ENCODE results near the gene ABAT. TPM values are rescaled to one million over a fixed set of nuclear protein-coding genes. Genes with fewer than 3 reads are reported as not detected.
"Not testable (repeated sequence)": the region's sequence is repeated elsewhere in the genome, so short reads cannot be mapped to it uniquely, and the experiment has no call there.

The ABAT gene
- total RNA-seq, 1 donor from 2014 or later, result 378 TPM

DNA sequence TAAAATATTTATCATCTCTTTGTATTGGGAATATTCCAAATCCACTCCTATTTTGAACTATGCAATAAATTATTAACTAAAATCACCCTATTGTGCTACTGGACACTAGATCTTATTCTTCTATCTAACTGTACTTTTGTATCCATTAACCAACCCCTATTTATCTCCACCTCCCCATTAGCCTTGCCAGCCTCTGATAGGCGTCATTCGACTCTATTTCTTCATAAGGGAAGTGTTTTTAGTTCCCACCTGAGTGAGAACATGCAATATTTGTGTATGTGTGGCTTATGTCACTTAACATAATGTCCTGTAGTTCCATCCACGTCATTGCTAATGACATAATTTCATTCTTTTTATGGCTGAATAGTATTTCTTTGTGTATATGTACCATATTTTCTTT, 99.1 kb downstream of the ABAT start:
- ATAC-seq (no peak), DNase-seq (ENCODE audit: low spot score) (no peak)

DNA sequence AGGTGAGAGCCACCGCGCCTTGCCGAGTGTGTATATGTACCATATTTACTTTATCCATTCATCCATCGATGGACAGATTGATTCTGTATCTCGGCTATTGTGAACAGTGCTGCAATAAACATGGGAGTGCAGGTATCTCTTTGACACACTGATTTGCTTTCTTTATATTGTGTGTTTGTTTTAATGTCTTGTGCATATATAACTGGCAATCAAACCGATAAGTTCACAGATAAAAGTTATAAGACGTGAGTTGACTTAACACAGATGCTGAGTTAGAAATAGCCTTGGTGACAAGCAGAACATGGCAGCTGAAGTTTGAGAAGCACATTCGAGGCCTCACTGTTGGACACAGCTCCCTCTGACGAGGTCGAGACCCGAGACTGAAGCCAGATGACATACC, 99.8 kb downstream of the ABAT start:
- DNase-seq (ENCODE audit: low spot score) (no peak), ATAC-seq (no peak)

DNA sequence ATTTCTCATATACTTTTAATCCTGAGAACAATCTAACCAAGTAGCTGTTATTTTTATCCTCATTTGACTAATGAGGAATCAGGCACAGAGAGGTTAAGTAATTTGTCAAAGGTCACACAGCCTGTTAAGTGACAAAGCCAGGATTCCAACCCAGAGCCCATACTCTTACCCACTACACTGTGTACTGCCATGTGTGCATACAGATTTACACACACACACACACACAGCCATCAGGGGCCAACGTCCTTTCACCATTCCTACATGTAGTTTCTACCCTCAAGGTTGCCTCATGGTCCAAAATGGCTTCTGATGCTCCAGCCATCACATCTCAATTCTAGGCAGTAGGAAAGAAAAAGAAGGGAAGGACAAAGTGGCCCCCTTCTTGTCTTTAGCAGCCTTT, 100.9 kb downstream of the ABAT start:
- DNase-seq (ENCODE audit: low spot score), result no peak
- no peak for ATAC-seq

DNA sequence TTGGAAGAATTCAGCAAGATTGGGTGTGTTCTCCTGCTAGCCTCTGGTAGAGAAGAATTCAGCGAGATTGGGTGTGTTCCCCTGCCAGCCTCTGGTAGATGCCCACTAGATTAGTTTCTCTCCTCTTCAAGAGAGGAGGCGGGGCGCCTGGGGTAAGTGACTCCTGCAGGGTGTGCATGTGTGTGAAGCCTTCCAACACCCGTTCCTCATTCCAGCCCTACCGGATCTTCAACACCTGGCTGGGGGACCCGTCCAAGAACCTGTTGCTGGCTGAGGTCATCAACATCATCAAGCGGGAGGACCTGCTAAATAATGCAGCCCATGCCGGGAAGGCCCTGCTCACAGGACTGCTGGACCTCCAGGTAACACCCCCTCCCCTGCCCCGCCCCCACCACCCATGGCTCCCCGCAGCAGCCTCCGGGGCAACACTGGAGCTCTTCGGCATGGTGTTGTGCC, 101.7 kb downstream of the ABAT start:
- ATAC-seq, result no peak
- no peak for DNase-seq (ENCODE audit: low spot score)

DNA sequence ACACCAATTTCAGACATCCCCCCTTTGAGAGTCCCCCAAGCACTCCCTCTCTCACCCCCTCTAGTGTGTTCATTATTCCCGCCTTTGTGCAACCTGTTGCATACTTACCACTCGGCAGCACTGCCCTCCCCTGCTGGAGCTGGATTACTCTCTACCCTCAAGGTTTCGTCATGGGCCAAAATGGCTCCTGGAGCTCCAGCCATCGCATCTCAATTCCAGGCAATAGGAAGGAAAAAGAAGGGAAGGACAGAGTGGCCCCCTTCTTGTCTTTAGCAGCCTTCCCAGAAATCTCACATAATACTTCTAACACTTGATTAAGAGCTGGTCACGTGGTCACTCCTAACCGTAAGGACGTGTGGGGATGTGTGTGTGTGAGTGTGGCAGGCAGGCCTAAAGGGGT, 102.8 kb downstream of the ABAT start:
- ATAC-seq (no peak), DNase-seq (ENCODE audit: low spot score) (no peak)

DNA sequence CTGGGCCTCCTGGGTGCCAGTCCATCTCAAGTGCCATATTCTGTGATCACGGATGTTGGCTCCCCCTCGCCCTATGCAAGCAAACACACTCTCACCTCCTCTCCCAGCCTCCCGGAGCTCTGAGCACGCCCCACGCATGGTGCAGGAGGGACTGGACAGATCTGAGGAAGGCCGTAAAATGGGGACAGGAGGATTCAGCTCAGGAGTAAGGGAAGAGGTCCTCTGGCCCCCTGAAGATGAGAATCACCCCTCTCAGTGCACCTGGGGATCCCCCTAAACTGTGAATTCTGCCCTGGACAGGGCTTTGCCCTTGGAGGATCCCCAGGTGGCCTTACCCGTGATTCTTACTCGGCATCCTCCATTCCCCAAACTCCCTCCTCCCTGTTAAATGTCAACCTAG, 107.4 kb downstream of the ABAT start:
- ATAC-seq (no peak), DNase-seq (ENCODE audit: low spot score) (no peak)

DNA sequence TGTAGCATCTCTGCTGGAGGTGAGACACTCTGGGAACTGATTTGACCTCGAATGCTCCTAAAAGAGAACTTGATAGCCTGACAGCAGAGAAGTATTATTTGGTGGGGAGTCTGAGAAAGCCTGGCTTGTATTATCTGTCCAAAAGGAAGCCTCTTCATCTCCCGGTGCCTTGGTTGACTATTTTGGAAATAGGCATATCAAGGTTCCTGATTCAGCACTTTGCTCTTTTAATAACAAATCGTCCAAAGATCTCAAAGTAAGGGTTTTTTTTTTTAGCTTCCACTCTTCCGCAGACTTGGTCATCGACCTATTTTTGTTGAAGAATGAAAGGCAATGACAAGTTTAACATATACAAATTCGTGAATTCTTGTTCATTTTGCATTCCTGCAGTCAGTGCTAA, 108.3 kb downstream of the ABAT start:
- ATAC-seq, result no peak
- no peak for DNase-seq (ENCODE audit: low spot score)

DNA sequence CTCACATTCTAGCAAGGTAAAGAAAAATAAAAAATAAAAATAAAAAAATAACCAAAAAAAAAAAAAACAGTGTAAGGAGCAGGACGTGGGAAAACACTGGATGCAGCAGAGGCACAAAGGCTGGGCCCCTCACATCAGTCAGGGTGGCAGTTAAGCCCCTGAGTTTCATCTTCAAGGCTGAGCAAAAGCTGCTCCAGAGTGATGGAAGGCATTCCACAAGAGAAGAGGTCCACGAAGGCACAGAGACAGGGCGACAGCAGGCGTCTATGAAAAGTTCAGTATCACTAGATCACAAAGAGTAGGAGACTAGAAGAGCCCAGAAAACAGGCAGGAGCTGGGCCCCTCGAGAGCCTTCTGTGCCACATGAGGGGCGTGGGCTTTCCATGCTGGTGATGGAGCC, 111.0 kb downstream of the ABAT start:
- ATAC-seq, result no peak
- DNase-seq (ENCODE audit: low spot score), result no peak

DNA sequence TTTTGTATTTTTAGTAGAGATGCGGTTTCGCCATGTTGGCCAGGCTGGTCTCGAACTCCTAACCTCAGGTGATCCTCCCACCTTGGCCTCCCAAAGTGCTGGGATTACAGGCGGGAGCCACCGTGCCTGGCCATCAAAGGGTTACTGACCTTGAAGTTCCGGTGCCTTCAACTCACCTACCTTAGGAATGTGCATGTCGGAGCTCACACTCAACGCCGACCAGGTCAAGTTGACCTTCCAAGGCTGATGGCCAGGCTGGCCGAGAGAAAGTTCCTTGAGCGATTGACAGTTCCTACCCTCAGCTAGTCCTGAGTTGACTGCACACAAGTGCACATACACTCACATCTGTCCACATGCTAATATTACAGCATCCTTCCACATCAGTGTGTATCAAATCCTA, 111.9 kb downstream of the ABAT start:
- not testable (repeated sequence) for DNase-seq (ENCODE audit: low spot score); ATAC-seq

DNA sequence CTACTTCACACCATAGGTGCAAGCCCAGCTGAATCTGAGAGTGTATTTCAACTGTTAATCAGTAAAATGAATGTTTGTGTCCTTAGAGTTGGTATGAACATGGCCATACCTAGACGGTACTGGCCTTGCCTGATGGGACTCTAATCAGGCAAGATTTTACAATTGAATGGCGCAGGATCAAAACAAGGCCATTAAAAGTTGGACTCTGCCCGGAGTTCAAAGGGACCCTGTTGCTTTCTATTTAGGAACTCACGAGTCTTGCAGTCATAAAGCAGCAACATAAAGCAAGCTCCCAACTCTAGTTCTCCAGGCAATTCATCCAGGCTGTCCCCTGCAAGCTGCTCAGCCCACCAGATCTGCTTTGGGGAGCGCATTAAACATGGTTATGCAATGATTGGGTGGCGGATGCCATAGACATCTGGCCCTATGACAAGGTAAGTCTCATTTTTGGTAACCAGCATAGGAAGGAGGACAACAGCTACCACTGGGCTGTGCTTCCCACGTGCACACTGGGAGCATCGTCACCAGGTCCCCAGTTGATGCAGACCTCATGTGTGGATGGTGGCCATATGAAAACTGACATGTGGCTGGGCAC, 114.3 kb downstream of the ABAT start:
- peak; percentile 81 for DNase-seq (ENCODE audit: low spot score)
- peak; percentile 84 for ATAC-seq

DNA sequence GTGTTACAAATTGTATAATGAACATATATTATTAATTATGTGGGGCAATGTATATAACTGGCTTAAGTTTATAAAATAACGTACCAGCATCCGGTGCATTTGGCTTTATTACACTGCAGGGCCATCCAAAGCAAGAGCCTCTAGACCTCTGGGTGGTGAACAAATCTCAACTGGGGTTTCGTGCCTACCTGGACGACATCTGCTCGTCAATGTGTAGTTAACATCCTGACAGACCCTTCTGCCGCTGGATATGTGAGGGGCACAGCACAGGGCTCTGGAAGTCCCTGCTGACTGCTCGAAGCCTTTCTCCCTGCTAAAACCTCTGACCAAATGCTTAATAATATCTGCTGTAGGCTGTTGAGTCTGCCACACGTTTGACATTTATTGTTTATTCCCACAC, 120.7 kb downstream of the ABAT start:
- DNase-seq (ENCODE audit: low spot score), result no peak
- no peak for ATAC-seq

DNA sequence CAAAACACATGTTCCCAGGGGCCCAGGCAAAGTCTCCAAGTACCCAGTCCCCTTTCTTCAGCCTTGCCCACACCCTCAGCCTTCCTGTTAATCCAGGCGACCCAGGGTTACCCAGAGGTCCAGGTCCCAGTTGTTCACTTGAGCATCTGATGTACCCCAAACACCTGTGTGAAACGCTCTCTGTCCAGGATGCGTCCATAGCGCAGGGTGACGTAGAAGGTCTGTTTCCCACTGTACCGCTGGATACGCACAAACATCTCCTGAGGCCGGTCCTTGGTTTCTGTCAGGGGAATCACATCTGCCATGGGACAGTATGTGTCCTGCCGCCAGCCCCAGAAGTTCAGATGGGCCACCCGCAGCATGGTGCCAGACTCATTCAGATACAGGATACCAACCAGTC, 121.4 kb downstream of the ABAT start:
- DNase-seq (ENCODE audit: low spot score), result no peak
- no peak for ATAC-seq

DNA sequence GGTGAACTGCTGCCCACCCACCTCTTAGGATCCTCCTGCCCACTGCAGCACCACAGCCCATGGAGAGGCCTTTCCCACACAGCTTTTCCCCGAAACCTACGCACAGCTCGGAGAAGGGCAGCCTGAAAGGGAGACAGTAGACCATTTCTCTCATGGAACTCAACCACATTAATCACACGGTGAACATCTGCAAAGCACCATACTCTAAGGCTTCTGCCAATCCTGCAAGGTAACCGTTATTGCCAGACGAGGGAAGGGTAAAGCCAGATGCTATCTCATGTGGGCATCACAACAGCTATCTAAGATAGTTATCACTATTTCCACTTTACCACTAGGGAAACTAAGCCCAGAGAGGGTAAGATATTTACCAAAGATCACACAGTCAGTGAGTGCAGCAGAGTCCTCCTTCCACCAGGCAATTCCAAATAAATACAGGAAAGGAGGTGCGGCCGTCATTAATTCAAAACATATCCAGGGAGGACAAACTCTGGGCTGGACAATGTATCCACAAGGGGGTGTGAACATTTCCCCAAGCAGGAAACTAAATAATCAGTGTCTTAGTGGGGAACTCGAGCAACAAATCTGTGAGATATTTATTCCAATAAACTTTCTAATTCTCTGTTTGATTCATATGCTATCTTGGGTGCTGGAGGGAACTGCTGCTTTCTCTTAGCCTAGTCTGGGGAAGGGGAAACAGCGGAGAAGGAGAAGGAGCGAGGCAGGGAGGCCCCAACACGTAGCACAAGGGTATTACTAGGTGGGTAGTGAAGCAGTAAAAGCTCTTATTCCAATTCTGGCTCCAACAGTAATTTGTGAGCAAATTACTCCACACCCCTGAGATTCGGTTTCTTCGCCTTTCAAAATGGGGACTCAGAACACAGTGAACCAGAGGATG, 122.3 kb downstream of the ABAT start:
- DNase-seq (ENCODE audit: low spot score), result no peak
- no peak for ATAC-seq

DNA sequence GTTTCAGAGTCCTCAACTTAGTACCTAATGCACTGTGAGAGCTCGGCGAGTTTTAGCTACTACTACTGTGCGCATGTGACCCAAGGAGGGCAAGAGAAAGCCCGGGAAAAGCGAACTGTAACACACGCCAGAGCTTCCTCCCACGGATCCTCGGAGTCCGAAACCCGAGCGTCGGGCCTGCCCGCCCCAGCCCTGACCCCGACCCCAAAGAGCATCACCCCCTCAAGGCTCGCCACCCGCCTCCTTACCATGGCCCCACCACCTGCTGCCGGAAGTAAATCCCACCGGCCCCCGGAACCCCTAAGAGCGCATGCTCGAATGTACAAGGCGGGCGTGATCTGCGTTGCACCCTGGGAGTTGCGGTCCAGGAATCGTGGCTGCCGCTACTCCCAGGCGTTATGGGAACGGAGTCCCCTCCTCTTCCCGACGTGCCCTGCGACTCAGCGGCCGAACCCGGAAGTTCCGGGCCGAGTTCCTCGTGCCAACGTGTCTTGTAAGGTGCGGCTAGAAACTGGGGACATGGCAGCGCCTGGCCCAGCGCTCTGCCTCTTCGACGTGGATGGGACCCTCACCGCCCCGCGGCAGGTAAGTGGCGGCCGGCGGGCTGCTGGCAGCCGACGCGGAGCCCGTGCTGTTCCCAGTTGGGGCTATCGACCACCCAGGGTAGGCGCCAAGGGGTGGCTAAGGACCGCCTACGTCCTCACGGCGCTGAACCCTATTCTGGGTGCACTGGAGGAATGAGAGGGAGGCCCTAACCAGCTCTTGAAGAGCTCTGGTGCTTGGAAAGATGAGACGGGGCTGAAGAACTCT, 123.2 kb downstream of the ABAT start, which contains the start of the genes PMM2 and TMEM186:
PMM2 (plus strand) TSS at position 476 of the 810 bp plus-strand sequence; CDS start at position 520, 44 bp downstream.
TMEM186 (minus strand) TSS at position 276 of the 810 bp plus-strand sequence; CDS start at position 251, 25 bp downstream.
- DNase-seq (ENCODE audit: low spot score) (peak; percentile 98), ATAC-seq (peak; percentile 94)

DNA sequence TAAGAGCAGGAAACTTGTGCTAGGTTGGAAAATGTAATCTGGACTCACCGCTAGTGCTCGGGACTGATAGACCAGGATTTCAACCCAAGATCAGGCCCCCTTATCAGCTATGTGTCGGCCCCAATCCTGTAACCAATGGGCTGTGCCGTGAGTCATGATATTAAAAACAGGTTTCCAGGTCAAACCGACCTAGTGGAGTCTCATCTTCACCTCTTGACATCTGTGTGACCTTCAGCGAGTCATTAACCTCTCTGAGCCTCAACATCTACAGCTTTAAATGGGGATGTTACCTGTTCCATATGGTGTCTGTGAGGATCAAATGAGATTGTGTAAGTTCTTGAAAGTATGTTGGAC, 123.7 kb downstream of the ABAT start:
- ATAC-seq (peak; percentile 1), DNase-seq (ENCODE audit: low spot score) (no peak)

DNA sequence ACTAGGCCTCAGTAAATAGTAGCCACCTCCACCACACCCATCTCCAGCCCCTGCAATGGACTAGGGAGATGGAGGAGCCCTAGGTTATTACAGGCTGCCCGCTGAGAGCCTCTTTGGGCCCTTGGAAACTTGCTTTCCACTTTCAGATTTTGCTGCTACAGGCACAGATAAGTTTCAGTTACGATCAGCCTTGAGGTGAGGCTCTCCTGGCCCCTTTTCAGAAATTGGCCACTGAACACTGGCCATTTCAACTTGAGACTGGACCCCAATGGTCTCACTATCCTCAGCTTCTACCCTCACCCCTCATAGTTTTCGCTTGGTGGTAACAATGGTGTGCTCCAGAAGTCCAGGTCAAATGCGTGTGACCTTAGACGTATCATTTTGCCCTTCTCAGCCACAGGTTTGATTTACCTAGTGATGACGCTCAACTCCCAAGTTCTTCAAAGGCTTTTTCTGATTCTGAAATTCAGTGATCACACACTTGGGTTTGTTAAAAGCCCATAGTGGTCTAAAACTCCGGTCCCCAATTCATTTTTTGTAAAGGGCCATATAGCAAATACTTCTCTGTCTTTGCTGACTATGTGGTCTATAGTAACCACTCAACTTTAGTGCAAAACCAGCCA, 124.2 kb downstream of the ABAT start:
- DNase-seq (ENCODE audit: low spot score), result no peak
- ATAC-seq, result no peak

DNA sequence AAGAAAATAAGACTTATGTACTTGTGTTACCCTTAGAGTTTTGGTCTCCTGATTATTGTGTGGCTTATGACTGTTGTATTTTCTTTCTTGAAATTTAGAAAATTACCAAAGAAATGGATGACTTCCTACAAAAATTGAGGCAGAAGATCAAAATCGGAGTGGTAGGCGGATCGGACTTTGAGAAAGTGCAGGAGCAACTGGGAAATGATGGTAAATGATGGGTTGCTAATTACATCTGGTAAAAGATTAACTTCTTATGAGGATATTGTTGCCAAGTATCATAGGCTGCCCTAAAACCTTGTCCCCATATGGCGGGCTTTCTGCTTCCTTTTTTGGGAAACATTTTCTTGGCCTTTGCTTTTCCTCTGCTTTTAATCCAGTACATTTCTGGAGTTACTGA, 127.3 kb downstream of the ABAT start:
- ATAC-seq (peak; percentile 8), DNase-seq (ENCODE audit: low spot score) (no peak)

DNA sequence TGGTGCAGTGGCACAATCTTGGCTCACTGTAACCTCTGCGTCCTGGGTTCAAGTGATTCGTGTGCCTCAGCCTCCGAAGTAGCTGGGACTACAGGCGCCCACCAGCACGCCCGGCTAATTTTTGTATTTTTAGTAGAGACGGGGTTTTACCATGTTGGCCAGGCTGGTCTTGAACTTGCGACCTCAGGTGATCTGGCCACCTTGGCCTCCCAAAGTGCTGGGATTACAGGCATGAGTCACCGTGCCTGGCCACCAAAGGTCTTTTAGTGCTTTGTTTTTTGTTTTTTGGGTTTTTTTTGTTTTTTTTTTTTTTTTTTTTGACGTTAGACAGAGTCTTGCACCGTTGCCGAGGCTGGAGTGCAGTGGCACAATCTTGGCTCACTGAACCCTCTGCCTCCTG, 129.3 kb downstream of the ABAT start:
- not testable (repeated sequence) for ATAC-seq

DNA sequence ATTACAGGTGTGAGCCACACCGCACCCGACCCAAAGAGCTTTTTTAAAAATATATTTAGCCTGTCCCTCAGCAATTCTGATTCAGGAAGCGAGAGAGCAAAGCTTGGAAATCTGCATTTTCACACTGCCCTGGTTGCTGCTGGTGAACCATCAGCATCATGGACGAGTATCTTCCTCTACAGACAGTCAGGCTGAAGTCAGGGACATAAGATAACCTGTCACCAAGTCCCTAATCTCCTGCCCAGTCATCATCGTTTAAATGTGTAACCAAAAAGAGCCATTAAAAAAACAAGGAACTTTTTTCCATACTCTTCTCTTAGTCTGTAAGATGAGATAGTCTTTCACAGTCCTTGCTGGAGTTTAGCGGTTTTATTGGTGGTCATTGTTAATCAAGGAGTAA, 129.9 kb downstream of the ABAT start:
- no peak for DNase-seq (ENCODE audit: low spot score)
- no peak for ATAC-seq

More for the DNA sequence above, 129.3 kb downstream of the ABAT start:
- not testable (repeated sequence) for DNase-seq (ENCODE audit: low spot score)

DNA sequence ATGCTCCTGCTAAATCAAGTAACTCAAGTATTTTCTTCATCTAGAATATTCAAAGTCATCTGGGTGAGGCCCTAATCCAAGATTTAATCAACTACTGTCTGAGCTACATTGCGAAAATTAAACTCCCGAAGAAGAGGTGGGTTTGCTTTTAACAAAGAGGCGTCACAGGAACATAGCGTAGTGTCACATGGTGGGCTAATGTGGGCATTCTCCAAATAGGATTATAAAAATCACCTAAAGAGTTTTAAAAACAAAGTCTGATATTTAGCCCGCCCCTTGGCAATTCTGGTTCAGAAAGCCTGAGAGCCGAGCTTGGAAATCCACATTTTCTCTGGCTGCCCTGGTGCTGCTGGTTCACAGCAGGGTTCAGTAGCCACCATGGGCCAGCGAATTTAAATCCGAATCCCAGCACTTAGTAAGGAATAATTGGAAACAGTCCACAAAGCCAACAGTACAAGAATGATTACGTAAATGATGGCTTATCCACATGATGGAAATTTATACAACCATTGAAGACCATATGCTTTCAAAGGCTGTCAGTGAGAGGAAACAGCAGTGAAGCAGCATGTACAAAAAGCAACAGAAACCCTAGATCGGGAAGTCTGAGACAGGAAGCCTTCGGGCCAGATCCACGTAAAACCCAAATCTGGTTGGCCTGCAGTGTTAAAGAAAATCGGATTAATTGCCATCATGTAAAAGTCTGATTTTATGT, 132.0 kb downstream of the ABAT start:
- no peak for DNase-seq (ENCODE audit: low spot score)
- ATAC-seq, result peak; percentile 5

Measured in left lobe of liver (tissue), 2 donors.